ENCODE measurements around the gene SIM2.

SIM2 gene

DNA sequence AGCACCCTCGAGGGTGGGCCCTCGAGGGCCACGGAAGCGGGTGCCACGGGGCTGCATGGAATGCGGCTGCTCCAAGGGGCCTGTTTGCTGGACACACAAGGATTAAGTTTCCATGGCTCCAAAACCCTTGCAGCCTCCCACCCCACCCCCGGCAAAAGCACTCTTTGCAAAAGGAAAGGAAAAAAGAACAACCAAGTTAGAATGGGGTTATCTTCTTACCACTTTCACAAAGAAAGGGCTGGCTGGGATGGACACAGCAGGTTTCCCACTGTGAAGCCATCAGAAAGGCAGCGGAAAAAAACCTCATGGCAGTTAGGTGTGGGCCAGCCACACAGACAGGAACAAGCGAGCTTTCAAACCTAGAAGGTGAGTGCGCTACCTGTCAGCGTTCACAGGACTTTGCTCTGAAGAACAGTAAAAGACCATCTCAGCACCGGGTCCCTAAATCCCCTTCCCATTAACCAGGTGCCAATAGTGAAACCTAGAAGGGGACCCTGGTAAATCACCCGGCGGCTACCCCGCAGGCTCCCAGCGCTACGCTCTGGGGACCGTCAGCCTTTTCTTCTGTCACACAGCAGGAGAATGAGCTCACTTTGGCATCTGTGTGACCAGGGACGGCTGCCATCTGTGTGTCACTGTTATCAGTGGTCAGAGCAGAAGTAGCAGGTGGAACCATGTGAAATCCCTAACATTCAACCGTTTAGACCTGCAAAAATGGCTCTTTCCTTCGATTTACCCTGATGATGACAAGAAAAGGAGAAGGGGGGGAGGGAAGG, 93.0 kb downstream of the SIM2 start:
- no peak for DNase-seq (ENCODE audit: low read depth in 2 of 3, low spot score in 2 of 3)

DNA sequence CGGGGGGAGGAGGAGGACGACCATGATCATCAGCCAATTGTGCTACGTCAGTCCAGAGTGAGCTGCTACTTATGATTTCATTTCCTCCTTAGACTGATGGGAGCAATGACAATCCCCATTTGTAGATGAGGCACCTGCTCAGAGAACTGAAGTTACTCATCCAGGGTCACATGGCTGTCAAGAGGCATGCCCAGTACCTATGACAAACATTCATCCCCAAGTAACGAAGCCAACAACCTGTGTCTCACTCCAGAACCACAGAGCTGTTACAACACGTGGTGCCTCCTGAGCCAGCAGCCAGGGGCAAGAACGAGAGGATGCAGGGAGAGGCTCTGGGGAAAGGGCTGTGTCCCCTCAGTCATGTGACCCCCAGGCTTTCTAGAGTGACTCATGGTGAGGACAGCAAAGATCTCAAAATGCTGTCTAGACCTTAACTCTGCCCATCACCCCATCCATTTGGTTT, 93.6 kb downstream of the SIM2 start:
- no peak for DNase-seq (ENCODE audit: low read depth in 2 of 3, low spot score in 2 of 3)

DNA sequence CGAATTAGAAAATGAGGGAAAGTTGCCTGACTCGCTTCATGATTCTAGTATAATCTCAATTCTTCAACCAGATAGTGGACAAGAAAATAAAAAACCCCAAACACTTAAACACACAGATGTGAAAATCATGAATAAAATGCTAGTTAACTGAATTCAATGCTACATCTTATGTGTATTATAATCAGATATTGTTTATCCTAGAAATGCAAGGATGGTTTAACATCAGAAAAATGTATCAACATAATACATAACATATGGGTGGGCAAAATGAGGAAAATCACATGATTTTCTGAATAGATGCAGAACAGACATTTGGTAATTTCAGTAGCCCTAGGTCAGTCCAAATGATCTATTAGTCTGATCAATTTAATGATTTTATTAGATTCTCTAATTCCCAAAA, 97.2 kb downstream of the SIM2 start:
- DNase-seq (ENCODE audit: low read depth in 2 of 3, low spot score in 2 of 3) = no peak

DNA sequence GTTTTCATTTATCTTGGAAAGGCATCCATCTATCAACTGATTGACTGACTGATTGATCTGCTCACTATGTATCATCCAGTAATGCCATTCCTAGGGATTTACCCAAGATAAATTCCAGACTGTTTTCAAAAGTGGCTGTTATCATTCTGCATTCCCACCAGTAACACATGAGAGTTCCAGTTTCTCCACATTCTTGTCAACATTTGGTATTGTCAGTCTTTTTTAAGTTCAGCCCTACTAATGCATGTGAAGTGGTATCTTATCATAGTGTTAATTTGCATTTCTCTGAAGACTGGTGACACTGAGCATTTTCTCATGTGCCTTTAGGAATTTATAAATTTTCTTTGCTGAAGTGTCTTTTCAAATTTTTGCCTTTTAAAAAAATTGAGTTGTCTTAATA, 99.6 kb downstream of the SIM2 start:
- DNase-seq (ENCODE audit: low read depth in 2 of 3, low spot score in 2 of 3) = no peak
